ENCODE data around the gene ZNF184. TPM values are rescaled to one million over a fixed set of nuclear protein-coding genes. Genes with fewer than 3 reads are reported as not detected.
A peak's percentile ranks its signal among the peaks of the same experiment; 100 is the strongest.

Gene ZNF184
- total RNA-seq, 1 experiment from 2014 or later, result 9.4 TPM

GRCh38 chr6:27400877-27401642 is 71.8 kb downstream of the ZNF184 start:
- no peaks in the 10 kb centered on the region for H3K9me2 ChIP-seq (ENCODE audit: insufficient read depth)
- ChIA-PET RAD21 (ENCODE audit: low non-redundant PET in 1 of 2, low total read pairs in 2 of 2, uncharacterized antibody in 2 of 2, unreplicated experiment in 2 of 2) (no interaction called here), CTCF (no interaction called here), POLR2A (no interaction called here)
- H3K9me3 ChIP-seq (ENCODE audit: control insufficient read depth in 1 of 2, insufficient read depth in 1 of 2, low read depth in 1 of 2, low read length in 2 of 2), result peaks cover 8 to 18% of the 10 kb centered on the region in 2 experiments; a peak in 3 of 4 replicates
- no peak overlapping the region for H3K4me3 ChIP-seq (replicated peaks in 1 of 2; ENCODE audit: low read depth in 1 of 2, low read length in 2 of 2)
- no peak overlapping the region for H3K4me2 ChIP-seq (ENCODE audit: low read length)
- H3K27ac ChIP-seq (ENCODE audit: low read depth, low read length), result no peak overlapping the region
- H3K36me3 ChIP-seq (ENCODE audit: control insufficient read depth in 1 of 2, insufficient read depth in 2 of 2, low read length in 2 of 2), result no peaks in the 10 kb centered on the region
- intact Hi-C loops (cut with micrococcal nuclease), result no loop called here
- ATAC-seq (no peak), DNase-seq (ENCODE audit: low read depth, low spot score) (no peak)
- H2AFZ ChIP-seq (ENCODE audit: low read depth, low read length, poor library complexity, severe bottlenecking), result no peak overlapping the region
- H3K79me2 ChIP-seq (ENCODE audit: insufficient read depth, low read length), result no peaks in the 10 kb centered on the region
- H3K4me1 ChIP-seq (ENCODE audit: control insufficient read depth in 1 of 2, insufficient read depth in 2 of 2, low read length in 2 of 2), result no peaks in the 10 kb centered on the region
- no peak overlapping the region for H3K9ac ChIP-seq (ENCODE audit: low read length)
- no TSS peak for BruUV-seq (replicated peaks)
- H3K27me3 ChIP-seq (ENCODE audit: insufficient read depth, low read length), result no peaks in the 10 kb centered on the region
- TF ChIP-seq ELF1 (IDR thresholded peaks at IDR 0.05; ENCODE audit: borderline replicate concordance, low read depth) (no peak), EGR1 (IDR thresholded peaks at IDR 0.05; ENCODE audit: low read depth) (no peak), ZNF274 (IDR thresholded peaks at IDR 0.05; ENCODE audit: low read depth, low read length) (peak; percentile 88), EZH2 (IDR thresholded peaks at IDR 0.05) (no peak)
- TF ChIP-seq, protein P1, sequence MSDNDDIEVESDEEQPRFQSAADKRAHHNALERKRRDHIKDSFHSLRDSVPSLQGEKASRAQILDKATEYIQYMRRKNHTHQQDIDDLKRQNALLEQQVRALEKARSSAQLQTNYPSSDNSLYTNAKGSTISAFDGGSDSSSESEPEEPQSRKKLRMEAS (IDR thresholded peaks at IDR 0.05), result no peak
- H4K20me1 ChIP-seq (ENCODE audit: insufficient read depth), result no peaks in the 10 kb centered on the region

Other genes starting within 250 kb of the ZNF184 start
- 14.5 TPM for gene PRSS16, start 225.4 kb downstream of the ZNF184 start, total RNA-seq (2021; ENCODE audit: unreplicated experiment)
- not detected for gene POM121L2, start 160.8 kb downstream of the ZNF184 start, total RNA-seq (2021; ENCODE audit: unreplicated experiment)
- gene ZNF391, start 84.3 kb downstream of the ZNF184 start, total RNA-seq (2021; ENCODE audit: unreplicated experiment), result 1.1 TPM

All from HCT116 (cell line).